ENCODE results near the gene PSMD14.
"Not testable (repeated sequence)": the region's sequence is repeated elsewhere in the genome, so short reads cannot be mapped to it uniquely, and the experiment has no call there.

The PSMD14 gene

GRCh38 chr2:161337247-161337646, 29.0 kb downstream of the PSMD14 start:
- no peak for DNase-seq (ENCODE audit: low spot score)

- not testable (repeated sequence) for DNase-seq (ENCODE audit: low spot score)
Observed at GRCh38 chr2:161339532-161339931, 31.3 kb downstream of the PSMD14 start.

GRCh38 chr2:161340930-161341413, 32.7 kb downstream of the PSMD14 start:
- not testable (repeated sequence) for DNase-seq (ENCODE audit: low spot score)

- DNase-seq (ENCODE audit: low spot score), result no peak
Observed at GRCh38 chr2:161343235-161343634, 35.0 kb downstream of the PSMD14 start.

GRCh38 chr2:161344692-161345091, 36.5 kb downstream of the PSMD14 start:
- DNase-seq (ENCODE audit: low spot score), result no peak

GRCh38 chr2:161351678-161352077, 43.5 kb downstream of the PSMD14 start:
- no peak for DNase-seq (ENCODE audit: low spot score)

GRCh38 chr2:161352719-161353118, 44.5 kb downstream of the PSMD14 start:
- no peak for DNase-seq (ENCODE audit: low spot score)

GRCh38 chr2:161353543-161353942, 45.3 kb downstream of the PSMD14 start:
- DNase-seq (ENCODE audit: low spot score), result no peak

- DNase-seq (ENCODE audit: low spot score), result no peak
Observed at GRCh38 chr2:161354106-161354505, 45.9 kb downstream of the PSMD14 start.

- no peak for DNase-seq (ENCODE audit: low spot score)
Observed at GRCh38 chr2:161355106-161355505, 46.9 kb downstream of the PSMD14 start.

GRCh38 chr2:161355983-161356382, 47.8 kb downstream of the PSMD14 start:
- no peak for DNase-seq (ENCODE audit: low spot score)

- DNase-seq (ENCODE audit: low spot score), result no peak
Observed at GRCh38 chr2:161357097-161357496, 48.9 kb downstream of the PSMD14 start.

- DNase-seq (ENCODE audit: low spot score), result no peak
Observed at GRCh38 chr2:161358838-161359237, 50.6 kb downstream of the PSMD14 start.

GRCh38 chr2:161360095-161360654, 52.0 kb downstream of the PSMD14 start:
- not testable (repeated sequence) for DNase-seq (ENCODE audit: low spot score)

GRCh38 chr2:161362568-161363166, 54.4 kb downstream of the PSMD14 start:
- DNase-seq (ENCODE audit: low spot score), result no peak

- no peak for DNase-seq (ENCODE audit: low spot score)
Observed at GRCh38 chr2:161367675-161368074, 59.5 kb downstream of the PSMD14 start.

- DNase-seq (ENCODE audit: low spot score), result no peak
Observed at GRCh38 chr2:161369311-161369710, 61.1 kb downstream of the PSMD14 start.

GRCh38 chr2:161370981-161371380, 62.8 kb downstream of the PSMD14 start:
- DNase-seq (ENCODE audit: low spot score), result peak; percentile 70

GRCh38 chr2:161371869-161372268, 63.6 kb downstream of the PSMD14 start:
- DNase-seq (ENCODE audit: low spot score), result peak; percentile 7

- DNase-seq (ENCODE audit: low spot score), result no peak
Observed at GRCh38 chr2:161373942-161374341, 65.7 kb downstream of the PSMD14 start.

GRCh38 chr2:161374446-161374845, 66.2 kb downstream of the PSMD14 start:
- DNase-seq (ENCODE audit: low spot score), result no peak

- DNase-seq (ENCODE audit: low spot score), result no peak
Observed at GRCh38 chr2:161379740-161380139, 71.5 kb downstream of the PSMD14 start.

GRCh38 chr2:161381546-161381945, 73.3 kb downstream of the PSMD14 start:
- no peak for DNase-seq (ENCODE audit: low spot score)

- no peak for DNase-seq (ENCODE audit: low spot score)
Observed at GRCh38 chr2:161382747-161383146, 74.5 kb downstream of the PSMD14 start.
